ENCODE measurements around the gene BRD3OS. TPM values are rescaled to one million over a fixed set of nuclear protein-coding genes. Genes with fewer than 3 reads are reported as not detected.

BRD3OS gene
- total and polyA plus RNA-seq, 2 experiments from 2014 or later = 9.2 to 16.0 TPM

GRCh38 chr9:134052941-134053340 lies 27.7 kb downstream of the BRD3OS start (continued):
- TF ChIP-seq CTCF (conservative IDR thresholded peaks at IDR 0.05; ENCODE audit: low read depth in 2 of 2) = no peak
- no peak for TF ChIP-seq NANOG (IDR thresholded peaks at IDR 0.05; ENCODE audit: borderline replicate concordance)
- TF ChIP-seq EZH2phosphoT487 (IDR thresholded peaks at IDR 0.05; ENCODE audit: unreplicated experiment) = no peak

GRCh38 chr9:134053401-134053871 lies 28.2 kb downstream of the BRD3OS start:
- Histone ChIP-seq H3K79me2 (replicated peaks; ENCODE audit: insufficient read depth) (peaks cover 50% of the 10 kb centered on the region), H3K9me2 (ENCODE audit: insufficient read depth) (no peaks in the 10 kb centered on the region), H3K4me3 (no peak overlapping the region), H3K4me2 (no peak overlapping the region), H3F3A (replicated peaks; ENCODE audit: low read depth) (no peaks in the 10 kb centered on the region), H3K4me1 (ENCODE audit: insufficient read depth) (no peaks in the 10 kb centered on the region; the same call in 1 of the 2 replicates), H3K36me3 (ENCODE audit: insufficient read depth) (peaks cover 10% of the 10 kb centered on the region; the same call in 1 of the 2 replicates), H2AFZ (no peak overlapping the region), H4K20me1 (replicated peaks; ENCODE audit: insufficient read depth) (peaks cover 5% of the 10 kb centered on the region), H3K27me3 (ENCODE audit: insufficient read depth) (no peaks in the 10 kb centered on the region), H3K27ac (ENCODE audit: low read depth) (no peak overlapping the region)
- no peak overlapping the region for H3K27ac Mint-ChIP-seq
- TF ChIP-seq EZH2 (IDR thresholded peaks at IDR 0.05; ENCODE audit: low read depth, unreplicated experiment) (no peak), EZH2phosphoT487 (IDR thresholded peaks at IDR 0.05; ENCODE audit: unreplicated experiment) (no peak)
- ATAC-seq = no peak
- peaks cover 26% of the 10 kb centered on the region for H3K36me3 Mint-ChIP-seq (ENCODE audit: low read depth)
- DNase-seq (ENCODE audit: low spot score) = no peak
- H3K27me3 Mint-ChIP-seq (ENCODE audit: insufficient read depth, low read depth, poor library complexity) = peaks cover 12% of the 10 kb centered on the region
- no peaks in the 10 kb centered on the region for H3K9me3 Mint-ChIP-seq
- H3K4me3 Mint-ChIP-seq = no peak overlapping the region
- H3K4me1 Mint-ChIP-seq = peaks cover 16% of the 10 kb centered on the region; the same call in 2 of the 3 replicates

GRCh38 chr9:134053941-134054761 lies 28.9 kb downstream of the BRD3OS start:
- Histone ChIP-seq H3K9me2 (ENCODE audit: insufficient read depth) (no peaks in the 10 kb centered on the region), H3K4me1 (ENCODE audit: insufficient read depth) (no peaks in the 10 kb centered on the region; the same call in 1 of the 2 replicates), H3K27me3 (ENCODE audit: insufficient read depth) (no peaks in the 10 kb centered on the region), H2AFZ (no peak overlapping the region), H3K36me3 (ENCODE audit: insufficient read depth) (peaks cover 10% of the 10 kb centered on the region; the same call in 1 of the 2 replicates), H3K79me2 (replicated peaks; ENCODE audit: insufficient read depth) (peaks cover 57% of the 10 kb centered on the region), H3K4me2 (no peak overlapping the region), H4K20me1 (replicated peaks; ENCODE audit: insufficient read depth) (peaks cover 8% of the 10 kb centered on the region), H3K4me3 (no peak overlapping the region), H3F3A (replicated peaks; ENCODE audit: low read depth) (no peaks in the 10 kb centered on the region), H3K27ac (ENCODE audit: low read depth) (no peak overlapping the region)
- Mint-ChIP-seq H3K4me3 (no peak overlapping the region), H3K9me3 (no peaks in the 10 kb centered on the region), H3K27ac (no peak overlapping the region), H3K27me3 (ENCODE audit: insufficient read depth, low read depth, poor library complexity) (peaks cover 17% of the 10 kb centered on the region), H3K36me3 (ENCODE audit: low read depth) (peaks cover 23% of the 10 kb centered on the region), H3K4me1 (peaks cover 23% of the 10 kb centered on the region)
- DNase-seq (ENCODE audit: low spot score) (no peak), ATAC-seq (no peak)
- TF ChIP-seq REST (IDR thresholded peaks at IDR 0.05; ENCODE audit: unreplicated experiment) (no peak), CTCF (conservative IDR thresholded peaks at IDR 0.05; ENCODE audit: low read depth in 2 of 2) (no peak), EZH2 (IDR thresholded peaks at IDR 0.05; ENCODE audit: low read depth, unreplicated experiment) (no peak), CREB1 (CRISPR knock-in tag; IDR thresholded peaks at IDR 0.05; ENCODE audit: low read depth) (no peak), NANOG (IDR thresholded peaks at IDR 0.05; ENCODE audit: borderline replicate concordance) (no peak), STAT1 (IDR thresholded peaks at IDR 0.05; ENCODE audit: unreplicated experiment) (no peak), JUNB (IDR thresholded peaks at IDR 0.05; ENCODE audit: unreplicated experiment) (no peak)
